Endothelial cell of hepatic sinusoid (primary cell): ENCODE results near the gene NDNF.

Experiments
- in situ Hi-C: cut with HindIII; loops from 2 replicates; pipeline ENCODE4 v1.10.0; 2017; ENCODE audit warnings: low sequenced_read_pairs

Gene NDNF

GRCh38 chr4:121015421-121015820 is 56.9 kb downstream of the NDNF start:
- in situ Hi-C loops, result no loop called here

- in situ Hi-C loops, result no loop called here
Observed at GRCh38 chr4:121014544-121014943, 57.8 kb downstream of the NDNF start.

GRCh38 chr4:121011780-121012340 is 60.5 kb downstream of the NDNF start:
- in situ Hi-C loops, result no loop called here

- in situ Hi-C loops, result no loop called here
Observed at GRCh38 chr4:121011138-121011537, 61.2 kb downstream of the NDNF start.

- in situ Hi-C loops, result no loop called here
Observed at GRCh38 chr4:121009578-121010478, 62.5 kb downstream of the NDNF start.

GRCh38 chr4:121007660-121008059 is 64.7 kb downstream of the NDNF start:
- in situ Hi-C loops, result no loop called here

GRCh38 chr4:121003863-121004262 is 68.5 kb downstream of the NDNF start:
- in situ Hi-C loops, result no loop called here

GRCh38 chr4:120995266-120996010 is 76.9 kb downstream of the NDNF start:
- in situ Hi-C loops, result no loop called here

- in situ Hi-C loops, result no loop called here
Observed at GRCh38 chr4:120994521-120994920, 77.8 kb downstream of the NDNF start.

- in situ Hi-C loops, result no loop called here
Observed at GRCh38 chr4:120991885-120992284, 80.5 kb downstream of the NDNF start.

GRCh38 chr4:120990246-120990645 is 82.1 kb downstream of the NDNF start:
- in situ Hi-C loops, result no loop called here
